HG02759 (cell line): ENCODE measurements around the gene RASA3.

Experiments
- ATAC-seq: cut with Tn5 transposase; IDR thresholded peaks from one replicate; pipeline ENCODE4 v1.9.1; 2021; ENCODE audit warnings: mild to moderate bottlenecking, moderate library complexity; ENCODE audit not compliant: unreplicated experiment

RASA3 gene

DNA sequence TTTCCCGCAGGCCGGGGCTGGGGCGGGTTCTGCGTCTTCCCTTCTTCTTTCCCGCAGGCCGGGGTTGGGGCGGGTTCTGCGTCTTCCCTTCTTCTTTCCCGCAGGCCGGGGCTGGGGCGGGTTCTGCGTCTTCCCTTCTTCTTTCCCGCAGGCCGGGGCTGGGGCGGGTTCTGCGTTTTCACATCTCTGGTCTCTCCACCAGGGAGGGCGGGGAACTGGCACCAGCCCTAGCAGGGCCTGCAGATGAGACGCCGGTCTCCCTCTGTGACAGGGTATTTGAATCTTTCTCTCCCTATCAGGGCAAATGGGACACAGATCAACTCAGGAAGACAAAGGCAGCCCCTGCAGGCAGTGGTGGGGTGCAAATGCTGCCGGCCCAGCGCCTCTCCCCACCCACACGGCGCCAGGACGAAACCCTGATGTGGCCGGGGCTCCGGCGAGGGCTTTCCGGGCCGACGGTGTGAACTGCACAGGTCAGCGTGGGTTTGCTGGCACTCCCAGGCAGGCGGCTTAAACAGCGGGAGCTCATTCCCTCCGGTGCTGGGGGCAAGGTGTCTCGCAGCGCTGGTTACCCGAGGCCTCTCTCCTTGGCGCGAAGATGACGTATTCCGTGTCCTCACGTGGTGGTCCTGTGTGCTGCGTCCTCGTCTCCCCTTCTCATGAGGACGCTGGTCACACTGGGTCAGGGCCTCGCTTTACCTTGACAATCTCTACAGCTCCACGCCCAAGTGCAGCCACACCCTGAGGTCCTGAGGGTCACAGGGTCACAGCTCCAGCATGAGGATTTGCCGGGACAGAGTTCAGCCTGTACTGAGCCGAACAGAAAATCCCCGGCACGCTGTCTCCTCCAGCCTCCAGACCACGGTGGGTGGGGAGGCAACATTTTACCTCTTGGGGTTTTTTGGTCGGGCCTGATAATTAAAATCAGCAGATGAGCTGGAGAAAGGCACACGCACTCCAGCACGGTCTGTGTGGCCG lies 157.8 kb downstream of the RASA3 start:
- ATAC-seq, result no peak

GRCh38 chr13:113973218-113974164 lies 158.9 kb downstream of the RASA3 start, which contains the start of gene C13orf46:
Gene C13orf46 (minus strand): TSS chr13:113974076. CDS start chr13:113973997, 79 bp downstream.
- ATAC-seq, result no peak

DNA sequence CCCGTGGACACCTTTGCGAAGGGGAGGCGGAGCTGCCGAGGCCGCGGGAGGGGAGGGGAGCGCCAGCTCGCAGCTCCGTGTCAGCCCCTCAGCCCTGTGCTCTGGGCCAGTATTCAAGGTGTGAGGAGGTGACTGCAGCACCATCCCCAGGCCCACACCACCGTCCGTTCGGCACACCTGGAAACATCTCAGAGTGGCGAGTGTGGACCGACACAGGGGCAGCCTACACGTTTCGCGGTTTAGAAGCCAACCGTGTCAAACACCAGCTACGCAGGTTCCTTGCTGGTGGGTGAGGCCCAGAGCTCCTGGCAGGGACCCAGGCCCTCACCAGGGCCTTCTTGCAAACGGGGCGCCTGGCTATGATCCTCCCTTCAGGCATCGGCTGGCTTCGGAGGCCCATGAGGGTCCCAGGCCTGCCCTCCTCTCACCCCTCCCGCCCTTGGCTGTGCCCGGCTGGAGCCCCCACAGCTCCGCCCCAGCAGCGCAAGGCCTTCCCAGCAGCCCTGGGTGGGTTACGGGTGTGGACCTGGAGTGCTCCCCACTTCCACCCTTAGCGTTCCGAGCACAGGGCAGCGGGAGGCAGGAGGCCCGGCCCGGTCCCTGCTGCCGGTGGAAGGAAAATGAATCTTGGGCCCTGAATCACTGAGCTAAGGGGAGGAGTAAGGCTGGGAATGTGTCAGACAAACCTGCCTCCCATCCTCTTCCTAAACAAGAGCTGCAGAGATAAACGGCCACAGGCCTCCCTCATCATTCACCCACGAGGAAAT lies 159.8 kb downstream of the RASA3 start:
- no peak for ATAC-seq

- ATAC-seq, result no peak
Observed at GRCh38 chr13:113971471-113972231, 160.8 kb downstream of the RASA3 start.

DNA sequence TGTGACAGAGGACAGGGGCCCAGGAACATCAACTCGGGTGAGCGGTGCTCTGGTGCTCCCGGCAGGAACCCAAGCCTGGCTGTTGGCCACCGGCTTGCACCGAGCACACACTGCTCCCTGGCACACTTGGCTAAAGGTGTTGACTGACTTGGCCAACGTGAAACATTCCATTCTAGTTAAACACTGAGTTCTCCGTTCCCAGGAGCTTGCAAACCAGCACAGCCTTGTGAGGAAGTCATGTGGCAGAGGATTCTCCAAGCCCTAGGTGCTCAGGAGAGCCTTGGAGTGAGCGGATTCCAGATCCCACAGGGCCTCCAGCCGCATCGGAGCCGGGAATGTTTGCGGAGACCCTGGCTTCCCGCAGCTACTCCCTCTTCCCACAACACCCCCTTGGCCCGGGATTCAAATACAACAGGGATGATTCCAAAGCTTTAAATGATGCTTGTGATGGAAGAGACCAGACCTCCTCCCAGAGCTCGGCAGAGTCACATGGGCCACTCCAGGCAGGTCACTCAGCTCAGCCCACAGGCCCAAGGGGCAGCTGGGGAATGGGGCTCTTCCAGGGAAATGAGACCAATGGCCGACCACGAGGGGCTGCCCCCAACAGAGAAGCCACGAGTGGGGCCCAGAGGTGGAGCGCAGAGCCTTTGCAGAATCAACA lies 161.5 kb downstream of the RASA3 start:
- ATAC-seq, result no peak

DNA sequence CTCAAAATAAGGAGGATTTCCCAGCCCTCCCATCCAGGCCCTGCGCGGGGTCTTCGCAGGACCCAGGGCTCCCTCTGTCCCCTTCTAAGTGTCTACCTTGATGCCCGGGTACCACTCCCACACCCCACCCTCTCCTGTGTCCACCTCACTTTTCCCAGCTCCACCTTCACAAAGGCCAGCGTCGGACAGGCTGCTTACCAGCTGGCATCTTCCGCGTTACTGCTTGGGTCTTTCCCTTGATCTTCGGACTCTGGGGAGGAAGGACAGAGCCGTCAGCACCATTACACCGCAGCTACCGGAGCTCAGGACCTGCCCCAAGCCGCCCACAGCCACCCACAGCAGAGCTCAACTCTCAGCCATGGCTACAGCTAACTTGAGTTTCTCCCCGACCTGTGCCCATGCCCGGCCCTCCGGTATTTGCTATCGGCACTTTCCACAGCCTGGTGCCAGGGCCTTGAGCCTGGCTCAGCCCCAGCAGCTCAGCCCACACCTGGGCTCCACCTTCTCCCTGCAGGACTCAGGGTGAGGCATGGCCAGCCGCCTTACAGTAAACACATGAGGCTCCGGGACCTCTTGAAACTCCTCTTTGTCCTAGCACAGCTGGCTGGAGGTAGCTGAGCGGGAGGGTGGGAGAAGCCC lies 162.3 kb downstream of the RASA3 start:
- no peak for ATAC-seq

DNA sequence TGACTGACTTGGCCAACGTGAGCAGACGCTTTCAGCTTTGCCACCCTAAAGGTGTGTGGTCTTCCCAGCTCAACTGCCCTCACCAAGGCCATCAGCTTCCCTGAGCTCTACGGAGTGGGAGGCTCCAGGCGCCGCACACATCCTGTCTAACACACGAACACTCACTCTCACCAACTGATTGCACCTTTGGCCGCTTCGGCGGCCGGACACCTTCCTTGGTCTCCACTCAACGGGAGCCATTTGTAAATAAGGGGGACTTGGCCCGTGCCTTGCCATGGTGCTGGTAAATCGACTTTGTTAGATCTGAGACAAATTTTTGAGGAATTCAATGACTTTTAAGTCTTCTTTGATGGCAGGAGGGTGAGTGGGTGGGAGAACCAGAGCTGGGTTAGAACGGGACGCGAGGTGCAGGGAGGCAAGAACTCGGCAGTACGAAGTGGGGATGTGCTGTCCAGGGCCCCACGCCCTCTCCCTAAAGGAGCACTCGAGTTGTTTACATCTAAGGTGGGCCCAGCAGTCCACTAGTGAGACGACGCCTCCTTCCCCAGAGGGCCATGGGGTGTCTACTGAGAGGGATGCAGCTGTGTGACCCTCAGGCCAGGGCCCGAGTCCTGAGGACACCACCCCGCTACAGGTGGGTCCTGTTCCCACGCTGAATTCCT lies 163.0 kb downstream of the RASA3 start:
- ATAC-seq, result no peak

DNA sequence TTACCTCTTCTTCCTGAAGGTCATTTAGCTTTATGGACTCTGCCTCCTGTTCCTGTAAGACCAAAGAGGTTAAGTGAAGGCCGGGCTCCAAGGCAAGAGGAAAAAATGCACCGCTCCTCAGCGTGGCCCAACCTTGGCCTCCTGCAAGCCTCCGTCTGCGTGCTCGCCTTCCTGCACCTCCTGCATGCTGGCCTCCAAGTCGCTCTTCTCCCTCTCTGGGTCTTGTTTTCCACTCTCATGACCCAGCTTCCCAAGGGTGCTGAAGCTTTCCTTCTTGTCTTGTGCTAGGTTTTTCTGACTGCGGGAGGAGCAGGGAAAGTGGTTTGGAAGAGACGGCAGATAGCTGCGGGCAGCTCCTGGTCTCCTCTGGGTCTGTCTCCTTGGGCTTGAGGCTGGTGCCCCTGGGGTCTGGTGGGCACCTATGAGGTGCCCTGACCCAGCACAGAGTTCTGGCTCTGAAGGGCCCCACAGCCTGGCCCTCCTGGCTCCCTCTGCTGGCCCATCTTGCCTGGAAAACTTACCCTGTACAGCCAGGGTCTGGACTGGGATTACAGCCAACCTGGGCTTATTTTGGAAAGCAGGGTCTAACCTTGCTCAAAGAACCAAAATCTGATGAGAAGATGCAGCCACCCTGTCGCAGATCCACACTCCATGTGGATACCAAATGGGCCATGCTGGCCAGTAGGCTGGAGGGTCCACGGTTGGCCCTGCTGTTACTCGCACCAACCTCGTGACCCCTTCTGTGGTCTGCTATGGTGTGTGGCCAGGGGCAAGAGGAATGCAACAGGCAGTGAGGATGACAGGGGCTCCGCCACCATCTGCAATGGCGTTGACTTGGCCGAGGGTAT lies 163.7 kb downstream of the RASA3 start:
- no peak for ATAC-seq

DNA sequence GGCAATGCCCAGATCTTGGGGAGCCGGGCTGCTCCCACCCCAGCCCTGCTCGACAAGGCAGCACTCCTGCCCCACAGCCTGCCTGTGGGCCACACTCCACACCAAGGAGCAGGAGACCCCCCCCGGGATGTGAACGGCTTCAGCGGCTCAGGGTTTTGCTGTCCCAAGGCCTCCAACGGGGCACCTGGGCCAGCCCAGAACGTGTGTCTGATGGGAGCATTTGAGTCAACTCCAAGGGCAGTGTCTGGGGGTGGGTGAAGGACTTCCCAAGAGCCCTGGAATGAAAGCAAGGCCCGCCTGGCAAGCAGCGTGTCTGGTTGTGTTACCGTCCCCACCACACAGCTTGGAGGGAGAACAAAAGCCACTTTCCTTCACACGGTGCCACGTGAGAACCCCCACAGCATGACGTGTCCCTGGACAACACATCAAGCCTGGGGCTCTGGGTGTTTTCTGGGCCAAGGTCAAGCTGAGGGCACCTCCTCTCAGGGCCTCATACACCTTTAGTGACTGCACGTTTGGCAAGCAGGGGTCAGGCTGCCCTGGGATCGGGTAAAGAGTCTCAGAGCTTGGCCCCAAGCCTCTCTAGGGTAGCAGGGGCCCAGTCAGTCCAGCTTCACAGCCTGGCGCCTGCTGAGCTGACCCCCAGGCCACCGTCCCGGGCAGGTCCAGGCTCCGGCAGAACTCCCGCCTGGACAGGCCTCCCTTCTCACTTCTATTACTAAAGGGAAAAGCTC lies 164.5 kb downstream of the RASA3 start:
- ATAC-seq, result no peak

DNA sequence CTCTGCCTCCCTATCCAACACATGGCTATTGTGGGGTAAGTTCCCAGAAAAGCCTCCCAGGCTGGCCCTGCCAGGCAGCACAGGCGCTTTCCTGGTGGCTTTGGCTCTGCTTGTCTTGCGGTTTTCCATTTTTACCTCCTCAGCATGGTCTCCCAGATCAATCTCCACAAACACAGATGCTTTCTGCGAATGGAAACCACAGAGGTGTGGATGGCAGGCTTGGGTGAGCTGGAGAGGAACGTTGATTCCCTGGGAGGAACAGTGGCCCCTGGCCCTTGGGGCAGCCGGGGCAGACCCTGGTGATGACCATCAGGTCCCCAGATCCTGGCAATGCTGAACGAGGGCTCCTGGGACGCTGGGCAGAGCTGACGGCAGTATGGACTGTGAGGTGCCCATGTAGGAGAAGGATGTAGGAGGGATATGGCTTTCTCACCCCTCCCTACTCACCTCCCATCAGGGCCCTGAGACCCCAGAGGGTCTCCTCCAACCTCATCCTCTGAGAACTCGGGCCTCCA lies 165.2 kb downstream of the RASA3 start:
- no peak for ATAC-seq

DNA sequence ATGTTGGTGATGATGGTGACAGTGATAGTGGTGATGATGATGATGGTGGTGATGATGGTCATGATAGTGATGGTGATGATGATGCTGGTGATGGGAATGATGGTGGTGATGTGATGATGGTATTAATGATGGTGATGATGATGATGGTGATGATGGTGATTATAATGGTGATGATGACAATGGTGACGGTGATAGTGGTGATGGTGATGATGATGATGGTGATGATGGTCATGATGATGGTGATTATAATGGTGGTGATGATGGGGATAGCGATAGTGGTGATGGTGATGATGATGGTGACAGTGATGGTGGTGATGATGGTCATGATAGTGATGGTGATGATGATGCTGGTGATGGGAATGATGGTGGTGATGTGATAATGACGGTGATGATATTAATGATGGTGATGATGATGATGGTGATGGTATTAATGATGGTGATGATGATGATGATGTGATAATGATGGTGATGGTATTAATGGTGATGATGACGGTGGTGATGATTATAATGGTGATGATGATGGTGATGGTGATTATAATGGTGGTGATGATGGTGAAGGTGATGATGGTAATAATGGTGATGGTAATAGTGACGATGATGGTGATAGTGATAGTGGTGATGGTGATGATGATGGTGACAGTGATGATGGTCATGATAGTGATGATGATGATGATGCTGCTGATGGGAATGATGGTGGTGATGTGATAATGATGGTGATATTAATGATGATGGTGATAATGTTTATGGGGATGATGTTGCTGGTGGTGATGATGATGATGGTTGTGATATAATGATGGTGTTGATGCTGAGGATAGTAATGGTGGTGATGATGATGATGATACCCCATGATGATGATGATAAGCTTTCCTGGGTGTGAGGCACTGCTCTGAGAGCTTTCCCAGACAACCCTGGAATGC lies 166.2 kb downstream of the RASA3 start:
- no peak for ATAC-seq

DNA sequence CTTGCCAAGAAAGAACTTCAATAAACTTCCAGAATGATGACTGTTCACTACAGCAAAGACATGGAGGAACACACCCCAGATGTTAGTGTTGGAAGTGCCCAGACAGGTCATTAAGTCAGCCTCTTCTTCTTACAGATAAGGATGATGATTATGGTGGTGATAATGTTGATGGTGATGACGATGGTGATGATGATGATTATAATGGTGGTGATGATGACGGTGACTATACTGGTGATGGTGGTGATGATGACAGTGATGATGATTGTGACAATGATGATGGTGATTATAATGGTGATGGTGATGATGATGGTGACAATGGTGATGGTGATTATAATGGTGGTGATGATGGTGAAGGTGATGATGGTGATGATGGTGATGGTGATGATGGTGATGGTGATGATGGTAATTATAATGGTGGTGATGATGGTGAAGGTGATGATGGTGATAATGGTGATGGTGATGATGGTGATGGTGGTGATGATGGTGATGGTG lies 167.0 kb downstream of the RASA3 start:
- ATAC-seq, result no peak

DNA sequence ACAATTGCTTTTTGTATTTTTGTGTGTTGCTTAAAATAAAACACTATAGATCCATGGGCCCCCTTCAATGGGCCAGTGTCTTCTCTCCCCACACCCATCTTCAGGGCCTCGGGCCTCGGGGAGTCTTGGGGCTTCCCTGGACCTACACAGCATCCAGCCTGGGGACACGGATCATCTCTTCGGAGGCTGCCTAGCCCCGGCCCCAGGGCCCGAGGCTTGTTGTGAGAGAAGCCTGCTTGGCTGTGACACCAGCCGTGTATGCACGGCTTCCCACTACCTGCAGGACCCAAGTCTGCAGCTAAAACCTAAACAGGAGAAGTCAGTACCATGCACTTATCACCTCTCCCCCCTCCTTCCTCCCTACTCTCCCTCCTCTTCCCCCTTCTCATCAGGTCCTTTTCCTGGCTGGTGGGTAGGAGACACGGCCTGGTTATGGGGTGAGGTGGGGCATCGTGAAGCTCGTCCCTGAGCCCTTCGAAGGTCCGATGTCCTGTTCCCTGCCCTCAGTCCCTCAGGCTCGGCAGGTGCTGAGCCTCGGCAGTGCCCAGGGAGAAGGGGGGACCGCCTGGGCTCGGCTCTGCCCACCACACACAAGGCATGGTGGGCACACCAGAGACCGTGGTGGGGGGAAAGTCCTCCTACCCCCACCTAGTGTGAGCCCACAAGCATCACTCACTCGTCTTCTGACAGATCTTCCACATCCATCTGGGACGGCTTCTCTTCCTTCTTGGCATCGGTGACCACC lies 168.0 kb downstream of the RASA3 start:
- ATAC-seq, result no peak

DNA sequence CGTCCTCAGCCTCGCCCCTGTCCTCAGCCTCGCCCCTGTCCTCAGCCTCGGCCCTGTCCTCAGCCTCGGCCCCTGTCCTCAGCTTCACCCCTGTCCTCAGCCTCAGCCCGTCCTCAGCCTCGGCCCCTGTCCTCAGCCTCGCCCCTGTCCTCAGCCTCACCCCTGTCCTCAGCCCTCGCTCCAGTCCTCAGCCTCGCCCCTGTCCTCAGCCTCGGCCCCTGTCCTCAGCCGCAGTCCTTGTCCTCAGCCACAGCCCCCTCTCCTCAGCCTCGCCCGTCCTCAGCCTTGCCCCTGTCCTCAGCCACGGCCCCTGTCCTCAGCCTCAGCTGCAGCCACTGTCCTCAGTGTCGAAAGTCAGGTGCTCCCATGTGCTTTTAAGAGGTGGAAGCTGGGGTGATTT lies 169.0 kb downstream of the RASA3 start:
- no peak for ATAC-seq

- ATAC-seq, result no peak
Observed at GRCh38 chr13:113962975-113963374, 169.4 kb downstream of the RASA3 start.
